ENCODE results near the gene PDE1A. TPM values are rescaled to one million over a fixed set of nuclear protein-coding genes. Genes with fewer than 3 reads are reported as not detected.

PDE1A gene
- total RNA-seq, 1 experiment from 2014 or later, result 0.36 TPM

DNA sequence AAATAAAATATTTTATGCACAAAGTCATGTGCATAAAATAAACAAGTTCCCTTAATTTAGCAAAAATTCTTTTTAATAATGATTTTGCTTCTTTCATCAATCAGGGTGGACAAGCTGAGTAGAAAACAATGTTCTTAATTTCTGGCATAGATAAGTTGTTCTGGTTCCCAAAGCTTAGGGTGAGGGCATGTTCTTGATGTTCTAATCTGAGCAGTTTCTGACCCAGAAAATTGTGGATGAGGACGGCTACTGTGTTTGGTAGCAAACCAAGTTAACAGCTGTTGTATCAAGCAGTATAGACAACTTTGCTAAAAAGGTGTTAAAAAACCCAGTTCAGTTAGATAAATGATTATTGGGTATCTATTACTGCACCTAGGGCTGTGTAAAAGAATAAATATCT lies 158.9 kb downstream of the PDE1A start:
- no peak for DNase-seq (ENCODE audit: low read depth)

DNA sequence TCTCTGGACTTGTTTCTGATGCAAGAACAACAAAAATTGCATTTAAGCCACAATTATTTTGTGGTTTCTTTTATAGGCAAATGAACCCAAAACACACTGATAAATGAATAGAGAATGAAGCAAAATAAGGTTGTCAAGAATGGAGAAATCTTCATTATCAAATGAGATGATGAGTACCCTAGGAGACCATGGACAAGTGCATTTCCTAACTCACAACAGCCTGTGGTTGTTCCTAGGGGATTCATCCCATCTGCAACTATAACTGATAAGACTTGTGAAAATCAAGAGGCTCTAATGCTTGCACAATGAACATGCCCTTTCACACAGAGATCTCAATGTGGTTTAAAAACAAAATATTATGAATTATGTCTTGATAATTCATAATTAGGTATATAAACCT lies 159.9 kb downstream of the PDE1A start:
- no peak for DNase-seq (ENCODE audit: low read depth)

DNA sequence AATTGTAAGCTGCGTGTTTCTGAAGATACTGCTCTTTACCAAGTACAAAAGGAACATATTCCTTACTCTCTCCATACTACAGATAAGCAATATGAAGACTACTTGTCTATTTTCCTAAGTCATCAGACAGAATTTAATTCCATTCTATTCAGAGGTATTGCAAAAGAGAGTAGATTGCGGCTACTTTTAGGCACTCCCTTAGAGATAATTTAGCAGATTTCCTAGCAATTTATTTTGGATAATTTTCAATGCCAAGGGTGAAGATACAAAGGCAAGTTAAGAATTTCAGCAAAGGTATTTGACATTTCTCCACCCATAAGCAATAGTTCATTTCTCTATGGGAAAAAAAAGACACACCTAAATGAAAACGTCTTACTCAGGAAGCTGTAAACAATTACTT lies 161.1 kb downstream of the PDE1A start:
- no peak for DNase-seq (ENCODE audit: low read depth)

DNA sequence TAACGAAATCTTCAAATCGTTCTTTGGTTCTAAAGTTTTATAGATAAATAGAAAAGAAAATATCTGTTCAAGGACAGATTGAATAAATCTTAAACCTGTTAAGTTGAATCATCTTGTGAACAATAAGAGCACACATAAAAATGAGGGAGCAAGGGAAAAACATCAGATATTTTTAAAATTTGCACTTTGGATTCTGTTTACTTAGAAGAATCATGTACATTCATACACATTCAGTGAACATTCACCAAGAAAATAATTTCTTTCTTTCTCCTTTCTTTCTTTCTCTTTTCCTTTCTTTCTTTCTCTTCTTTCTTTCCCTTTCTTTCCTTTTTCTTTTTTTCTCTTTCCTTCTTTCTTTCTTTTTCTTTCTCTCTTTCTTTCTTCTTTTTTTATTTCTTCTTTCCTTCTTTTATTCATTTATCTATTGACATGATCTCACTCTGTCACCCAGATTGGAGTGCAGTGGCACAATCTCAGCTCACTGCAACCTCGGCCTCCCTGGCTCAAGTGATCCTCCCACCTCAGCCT lies 164.9 kb downstream of the PDE1A start:
- no peak for DNase-seq (ENCODE audit: low read depth)

DNA sequence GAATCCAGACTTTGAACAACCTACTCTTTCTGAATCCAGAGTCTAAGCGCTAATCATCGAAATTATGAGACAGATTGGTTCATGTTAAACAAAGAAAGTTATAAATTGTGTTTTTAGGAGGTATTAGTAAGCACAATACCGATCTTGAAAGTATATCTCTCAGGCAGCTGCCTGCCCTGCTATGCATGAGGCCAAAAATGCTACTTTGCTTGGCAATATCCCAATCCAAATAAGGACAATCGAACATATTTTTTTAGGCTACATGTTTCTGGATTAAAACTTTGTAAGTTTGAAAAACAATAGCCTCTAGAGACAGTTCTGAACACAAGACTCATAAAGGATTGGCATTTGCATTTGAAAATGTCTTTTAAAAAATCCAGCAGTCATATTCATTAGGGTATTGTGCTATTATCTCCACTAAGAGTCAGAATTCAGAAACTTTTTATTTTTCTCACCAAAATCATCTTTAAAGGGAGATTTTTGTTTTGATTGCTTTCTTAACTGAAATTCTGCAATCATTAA lies 167.1 kb downstream of the PDE1A start:
- no peak for DNase-seq (ENCODE audit: low read depth)

DNA sequence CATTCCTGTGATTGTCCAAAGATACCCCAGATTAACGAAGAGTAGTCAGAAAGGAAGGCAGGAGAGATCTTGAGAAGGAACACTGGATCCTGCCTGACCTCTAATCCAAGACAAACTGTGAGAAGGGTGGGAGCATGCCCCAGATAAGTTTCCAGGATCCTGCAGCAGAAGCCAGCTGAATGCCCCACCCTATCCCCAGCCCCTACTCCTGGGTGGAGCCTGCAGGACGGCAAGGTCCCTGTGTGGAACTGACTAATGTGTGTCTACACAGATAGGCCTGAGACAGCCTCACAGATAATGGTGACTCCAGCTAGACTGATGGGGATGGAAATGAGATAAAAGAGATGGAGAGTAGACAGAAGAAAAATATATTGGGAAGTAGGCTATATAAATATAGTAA lies 174.3 kb downstream of the PDE1A start:
- DNase-seq (ENCODE audit: low read depth), result no peak

DNA sequence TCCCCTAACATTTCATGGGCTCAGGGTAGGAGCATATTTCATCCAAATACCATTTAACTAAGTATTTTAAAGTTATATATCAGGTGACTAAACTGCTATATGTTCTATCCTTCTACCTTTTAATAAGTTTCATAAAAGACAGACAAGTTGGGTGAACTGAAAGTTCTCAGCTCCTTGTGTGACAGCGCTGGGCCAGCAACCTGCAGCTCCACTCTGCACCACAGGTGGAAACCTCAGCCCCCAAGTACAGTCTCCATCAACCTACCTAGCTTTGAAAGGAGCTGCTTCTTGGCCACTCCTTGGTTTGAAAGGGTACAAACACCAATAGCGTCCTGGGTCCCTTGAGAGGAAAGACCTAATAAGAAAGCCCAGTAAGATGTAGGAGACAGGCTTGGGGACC lies 177.9 kb downstream of the PDE1A start:
- no peak for DNase-seq (ENCODE audit: low read depth)

DNA sequence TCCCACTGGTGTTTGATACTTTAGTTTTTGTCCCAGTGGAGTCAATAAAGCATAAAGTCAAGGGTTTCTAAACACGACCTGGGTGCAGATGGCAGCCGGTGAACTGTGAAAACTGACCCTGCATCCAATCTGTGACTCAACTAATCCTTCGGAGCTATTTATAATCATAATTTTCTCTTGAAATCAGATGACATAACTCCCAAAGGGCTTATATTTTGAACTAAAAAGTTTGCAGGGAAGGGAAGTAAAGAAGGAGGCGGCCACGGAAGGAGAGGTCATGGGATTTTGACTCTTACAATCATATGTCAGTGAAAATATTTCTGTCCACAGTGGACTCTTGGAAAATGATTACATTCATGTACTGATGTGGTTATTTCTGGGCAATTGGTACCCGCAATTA lies 178.5 kb downstream of the PDE1A start:
- no peak for DNase-seq (ENCODE audit: low read depth)

DNA sequence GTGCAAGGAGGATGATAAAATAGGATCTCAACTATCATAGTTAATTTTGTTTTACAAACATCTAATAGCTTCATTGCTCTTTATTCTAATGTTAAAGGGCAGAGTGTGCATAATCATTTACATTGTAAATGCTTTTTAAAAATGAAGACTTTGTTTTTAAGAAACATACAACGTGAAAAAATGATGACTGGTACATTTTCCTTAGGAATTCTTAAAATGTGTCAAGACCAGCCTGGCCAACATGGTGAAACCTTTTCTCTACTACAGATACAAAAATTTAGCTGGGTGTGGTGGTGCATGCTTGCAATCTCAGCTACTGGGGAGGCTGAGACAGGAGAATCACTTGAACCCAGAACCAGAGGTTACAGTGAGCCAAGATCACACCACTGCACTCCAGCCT lies 179.0 kb downstream of the PDE1A start:
- DNase-seq (ENCODE audit: low read depth), result no peak

DNA sequence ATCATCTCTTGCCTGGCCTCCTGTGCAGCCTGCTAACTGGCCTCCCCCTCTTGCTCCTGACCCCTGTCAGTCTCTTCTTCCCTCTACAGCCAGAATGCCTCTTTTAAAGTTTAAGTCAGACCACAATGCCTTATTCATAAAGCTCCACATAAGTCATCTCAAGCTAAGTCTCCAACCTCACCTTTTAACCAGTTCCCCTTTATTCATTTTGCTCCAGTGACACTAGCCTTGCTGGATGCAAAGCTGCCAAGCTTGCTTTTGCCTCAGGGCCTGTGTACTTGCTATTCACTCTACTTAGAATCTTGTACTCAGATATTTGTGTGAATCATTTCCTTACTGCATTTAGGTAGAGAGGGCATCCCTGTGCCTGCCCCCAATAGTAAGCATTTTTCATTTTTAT lies 180.9 kb downstream of the PDE1A start:
- DNase-seq (ENCODE audit: low read depth), result peak; percentile 11

DNA sequence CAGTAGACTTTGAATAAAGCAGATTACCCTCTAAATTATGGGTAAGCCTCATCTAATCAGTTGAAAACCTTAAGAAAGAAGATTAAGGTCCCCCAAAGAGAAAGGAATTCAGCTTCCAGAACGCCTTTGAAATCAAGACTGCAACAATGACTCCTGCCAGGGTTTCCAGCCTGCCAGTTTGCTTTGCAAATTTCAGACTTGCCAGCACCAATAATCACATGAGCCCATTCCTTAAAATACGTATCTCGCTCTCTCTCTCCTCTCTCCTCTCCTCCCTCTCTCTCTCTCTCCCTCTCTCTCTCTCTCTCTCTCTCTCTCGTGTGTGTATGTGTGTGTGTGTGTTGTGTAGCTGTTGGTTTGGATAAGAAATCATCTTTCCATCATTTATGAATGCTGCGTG lies 184.2 kb downstream of the PDE1A start:
- DNase-seq (ENCODE audit: low read depth), result no peak

DNA sequence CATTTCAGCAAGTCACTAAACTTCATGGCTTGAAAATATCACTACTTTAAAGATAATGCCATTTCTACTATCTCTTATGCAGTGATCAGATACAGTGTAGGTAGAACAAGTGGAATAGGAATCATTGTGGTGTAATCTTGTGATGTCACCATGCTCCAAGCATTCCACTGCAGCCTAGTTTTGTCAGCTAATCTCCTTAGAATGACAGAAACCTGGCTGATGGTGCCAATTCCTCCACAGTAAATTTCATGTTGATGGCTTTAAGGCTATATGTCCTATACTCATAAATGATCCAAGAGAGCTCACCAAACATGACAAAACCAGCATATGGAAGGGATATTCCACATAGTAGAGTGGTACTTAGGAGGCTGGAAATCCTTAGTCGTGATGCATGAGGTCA lies 184.9 kb downstream of the PDE1A start:
- DNase-seq (ENCODE audit: low read depth), result no peak

DNA sequence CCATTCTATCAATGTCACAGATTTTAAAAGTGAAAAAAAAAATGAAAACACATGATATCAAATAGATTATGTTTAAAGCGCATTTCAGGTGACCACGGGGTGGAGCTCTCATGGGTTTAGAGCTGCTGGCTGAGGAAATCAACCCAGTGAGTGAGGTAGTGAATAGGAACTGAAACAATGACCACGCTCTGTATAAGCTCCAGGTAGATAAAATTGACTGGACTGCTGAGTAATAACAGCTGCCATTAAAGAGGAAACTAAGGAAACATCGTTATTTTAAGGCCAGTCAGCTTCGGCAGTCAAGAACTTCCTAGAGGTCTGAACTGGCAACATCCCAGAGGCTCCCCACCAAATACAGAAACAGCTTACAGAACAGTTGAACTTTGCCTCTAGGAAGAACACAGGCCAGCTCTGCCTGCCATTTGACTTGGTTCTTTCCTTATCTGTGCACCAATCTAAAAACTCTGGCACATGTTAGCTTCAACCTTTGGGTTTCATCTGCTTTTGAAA lies 185.9 kb downstream of the PDE1A start:
- DNase-seq (ENCODE audit: low read depth), result peak; percentile 15

DNA sequence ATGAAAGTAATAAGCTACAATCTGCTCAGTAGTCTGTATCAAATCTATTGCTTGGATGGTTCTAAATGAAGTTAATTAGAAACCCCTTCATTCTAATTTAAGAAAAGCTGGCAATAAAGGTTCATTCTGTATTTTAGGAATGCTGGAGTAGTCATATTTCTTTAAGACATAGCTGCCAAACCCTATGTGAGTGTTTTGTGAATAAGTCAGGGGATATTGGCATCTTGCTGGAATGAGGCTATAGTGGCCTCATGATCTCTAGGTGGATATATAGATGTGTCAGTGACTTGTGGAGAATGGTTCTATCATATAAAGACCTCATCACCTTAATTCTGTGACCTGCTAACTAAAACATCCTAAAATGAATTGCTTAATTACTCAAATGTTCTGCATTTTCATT lies 196.3 kb downstream of the PDE1A start:
- DNase-seq (ENCODE audit: low read depth), result no peak

DNA sequence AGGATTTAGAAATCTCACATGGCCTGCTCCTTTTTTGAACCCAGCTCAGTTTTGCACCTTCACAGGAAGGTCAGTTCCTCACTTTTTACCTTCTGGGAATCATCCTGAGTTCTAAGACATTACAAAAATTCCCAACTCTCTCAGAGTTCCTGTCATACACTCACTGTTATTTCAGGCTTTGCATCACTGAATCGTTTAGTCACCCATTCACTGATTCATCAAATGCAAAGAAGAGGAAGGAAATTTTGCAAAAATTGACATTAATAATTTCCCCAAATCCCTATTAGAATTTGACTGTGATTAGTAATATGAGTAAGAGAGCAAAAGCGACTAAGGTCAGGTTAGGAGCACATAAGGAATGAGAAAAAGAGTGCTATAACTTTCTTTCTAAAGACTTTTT lies 197.5 kb downstream of the PDE1A start:
- DNase-seq (ENCODE audit: low read depth), result no peak

DNA sequence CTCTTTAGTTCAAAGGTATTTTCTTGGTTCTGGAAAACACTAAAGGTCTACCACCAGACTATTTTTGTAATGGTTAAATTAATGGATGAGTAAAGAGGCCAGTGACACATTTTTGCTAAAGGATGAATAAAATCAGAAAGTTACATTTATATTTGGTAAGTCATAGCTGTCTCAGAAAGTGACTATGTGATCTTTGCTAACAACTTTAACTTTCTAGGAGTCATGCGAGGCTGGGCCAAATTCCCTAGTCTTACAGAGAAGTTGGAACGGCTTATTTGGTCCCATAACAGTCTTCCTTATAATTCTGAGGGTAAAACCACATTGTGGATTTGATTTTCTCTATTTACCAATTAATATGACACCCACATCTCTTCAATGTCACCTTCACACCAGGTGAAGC lies 198.1 kb downstream of the PDE1A start:
- DNase-seq (ENCODE audit: low read depth), result no peak

DNA sequence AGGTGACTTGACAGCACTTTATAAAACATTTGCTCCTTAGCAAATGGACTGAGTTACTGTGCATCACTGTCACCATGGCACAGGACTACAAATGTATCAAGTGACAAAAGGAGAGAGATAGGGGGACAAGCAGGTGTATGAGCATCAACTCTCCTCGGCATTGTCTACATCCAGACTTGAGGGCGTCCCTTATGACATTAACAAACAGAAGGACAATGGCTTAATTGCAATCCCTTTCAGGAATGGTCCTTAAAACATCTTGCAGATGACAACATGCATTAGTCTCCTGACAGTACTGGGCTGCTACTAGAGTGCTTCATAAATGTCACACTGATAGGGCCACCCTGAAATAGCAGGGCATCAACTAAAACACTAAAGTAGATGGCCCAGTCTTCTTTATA lies 198.8 kb downstream of the PDE1A start:
- no peak for DNase-seq (ENCODE audit: low read depth)

DNA sequence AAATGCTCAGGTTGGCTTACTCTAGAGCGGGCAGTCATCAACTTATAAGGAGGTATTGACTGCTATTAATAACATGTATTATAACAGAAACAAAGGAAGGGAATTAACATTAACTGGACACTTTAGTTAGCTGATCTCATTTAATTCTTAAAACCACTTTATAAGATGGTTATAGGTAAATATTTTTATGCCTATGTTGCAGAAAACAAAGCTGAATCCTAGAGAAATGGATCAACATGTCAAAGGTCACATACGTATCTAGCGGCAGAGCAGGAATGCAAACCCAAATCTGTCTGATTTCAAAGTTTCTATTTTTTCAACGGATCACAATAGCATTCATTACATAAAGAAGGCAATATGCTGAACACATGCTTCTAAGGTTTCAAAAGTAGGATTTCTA lies 200.0 kb downstream of the PDE1A start:
- no peak for DNase-seq (ENCODE audit: low read depth)

DNA sequence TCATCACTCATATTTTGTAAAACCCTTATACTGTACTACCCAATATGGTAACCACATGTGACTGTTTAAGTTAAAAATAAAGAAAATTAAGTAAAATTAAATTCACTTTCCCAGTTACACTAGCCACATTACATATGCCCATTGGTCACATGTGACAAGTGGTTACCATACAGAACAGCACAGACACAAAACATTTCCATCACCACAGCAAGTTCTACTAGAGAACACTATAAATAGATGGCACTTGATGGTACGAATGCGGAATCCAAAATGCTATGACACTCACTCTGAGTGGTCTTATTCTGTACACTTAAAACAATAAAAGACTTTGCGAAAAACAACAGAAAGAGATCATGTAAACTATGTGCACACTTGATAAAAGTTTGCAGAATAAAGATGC lies 202.2 kb downstream of the PDE1A start:
- DNase-seq (ENCODE audit: low read depth), result no peak

DNA sequence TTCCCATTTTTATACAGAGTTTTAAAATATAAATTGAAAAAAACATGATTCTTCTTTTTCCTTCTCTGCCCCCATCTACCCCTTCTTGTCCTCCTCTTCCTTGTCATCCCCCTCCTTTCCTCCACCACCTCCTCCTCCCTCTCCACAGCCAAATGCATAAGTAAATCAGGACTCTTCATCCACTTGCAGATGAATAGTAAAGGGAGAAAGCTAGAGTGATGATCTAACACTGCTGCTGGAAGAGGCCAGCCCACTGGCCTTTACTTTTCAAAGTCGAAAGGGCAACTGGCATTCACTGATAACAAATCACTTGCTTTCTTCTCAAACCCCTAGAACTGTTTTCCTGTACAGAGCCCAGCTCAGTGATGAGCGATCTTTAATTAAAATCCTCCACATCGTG lies 205.8 kb downstream of the PDE1A start:
- no peak for DNase-seq (ENCODE audit: low read depth)

DNA sequence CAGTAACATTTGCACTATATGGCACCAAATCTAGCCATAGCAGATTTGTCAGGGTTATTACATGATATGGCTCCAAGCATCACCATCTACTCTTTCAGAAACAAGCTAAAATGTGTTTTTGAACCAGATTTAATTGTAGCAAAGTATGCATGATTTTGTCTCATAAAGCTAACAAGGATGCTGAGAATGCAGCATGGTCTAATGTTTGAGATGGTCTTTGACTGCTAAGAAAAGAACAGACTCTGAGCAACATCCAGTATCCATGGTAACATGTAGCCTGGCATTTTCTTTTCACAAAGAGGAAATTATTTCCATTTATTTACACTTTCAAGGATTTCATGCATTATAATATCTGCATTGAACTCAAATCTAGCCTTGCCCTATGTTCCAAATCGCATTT lies 206.5 kb downstream of the PDE1A start:
- no peak for DNase-seq (ENCODE audit: low read depth)

DNA sequence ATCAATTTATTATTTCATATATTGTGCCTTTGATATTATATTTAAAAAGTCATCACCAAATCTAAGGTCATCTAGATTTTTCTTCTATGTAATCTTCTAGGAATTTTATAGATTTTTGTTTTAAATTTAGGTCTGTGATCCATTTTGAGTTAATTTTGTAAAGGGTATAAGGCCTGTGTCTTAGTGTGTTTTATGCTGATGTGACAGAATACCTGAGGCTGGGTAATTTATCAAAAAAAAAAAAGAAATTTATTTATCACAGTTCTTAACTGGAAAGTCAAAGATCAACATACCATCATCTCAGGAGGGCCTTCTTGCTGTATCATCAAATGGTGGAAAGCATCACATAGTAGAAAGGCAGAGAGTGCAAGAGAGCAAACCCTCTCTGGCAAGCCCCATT lies 216.2 kb downstream of the PDE1A start:
- DNase-seq (ENCODE audit: low read depth), result no peak

DNA sequence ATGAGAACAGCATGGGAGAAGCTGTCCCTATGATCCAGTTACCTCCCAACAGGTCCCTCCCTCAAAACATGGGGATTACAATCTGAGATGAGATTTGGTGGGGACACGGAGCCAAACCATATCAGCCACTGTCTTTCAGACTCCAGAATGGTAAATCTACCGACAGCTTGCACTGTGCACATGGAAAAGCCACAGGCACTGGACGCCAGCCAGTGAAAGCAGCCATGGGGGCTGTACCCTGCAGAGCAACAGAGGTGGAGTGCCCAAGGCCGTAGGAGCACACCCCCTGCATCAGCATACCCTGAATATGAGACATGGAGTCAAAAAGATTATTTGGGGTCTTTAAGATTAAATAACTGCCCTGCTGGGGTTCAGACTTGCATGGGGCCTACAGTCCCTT lies 218.4 kb downstream of the PDE1A start:
- no peak for DNase-seq (ENCODE audit: low read depth)

DNA sequence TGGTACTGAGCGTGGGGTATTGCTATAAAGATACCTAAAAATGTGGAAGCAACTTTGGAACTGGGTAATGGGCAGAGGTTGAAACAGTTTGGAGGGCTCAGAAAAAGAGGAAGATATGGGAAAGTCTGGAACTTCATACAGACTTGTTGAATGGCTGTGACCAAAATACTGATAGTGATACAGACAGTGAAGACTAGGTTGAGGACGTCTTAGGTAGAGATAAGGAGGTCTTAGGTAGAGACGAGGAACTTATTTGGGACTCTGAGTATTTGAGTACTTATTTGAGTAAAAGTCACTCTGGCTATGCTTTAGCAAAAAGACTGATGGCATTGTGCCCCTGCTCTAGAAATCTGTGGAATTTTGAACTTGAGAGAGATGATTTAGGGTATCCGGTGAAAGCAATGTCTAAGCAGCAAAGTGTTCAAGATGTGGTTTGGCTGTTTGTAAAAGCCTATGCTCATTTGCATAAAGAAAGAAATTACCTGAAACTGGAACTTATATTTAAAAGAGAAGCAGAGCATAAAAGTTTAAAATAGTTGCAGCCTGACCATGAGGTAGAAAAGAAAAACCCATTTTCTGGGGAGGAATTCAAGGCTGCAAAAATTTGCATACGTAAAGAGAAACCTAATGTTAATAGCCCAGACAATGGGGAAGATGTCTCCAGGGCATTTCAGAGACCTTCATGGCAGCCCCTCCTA lies 219.6 kb downstream of the PDE1A start:
- no peak for DNase-seq (ENCODE audit: low read depth)

Data from RPMI7951 (cell line).